Stimulated activated CD8-positive, alpha-beta memory T cell treated with anti-CD3 and anti-CD28 coated beads, Interleukin-15, amount 100 ng/mL, for 24 hours (primary cell): Measurements from ENCODE around the gene RAB22A.
"Not testable (repeated sequence)": the region's sequence is repeated elsewhere in the genome, so short reads cannot be mapped to it uniquely, and the experiment has no call there.

Experiments
- DNase-seq: peaks from one replicate; pipeline ENCODE4 v3.0.0-alpha.2; 2020; ENCODE audit warnings: low read depth

RAB22A gene

GRCh38 chr20:58388882-58389323 lies 79.4 kb downstream of the RAB22A start, which contains the start of gene VAPB:
TSS of gene VAPB (plus strand) at chr20:58389229. CDS start at chr20:58389460, 231 bp downstream.
- peak; percentile 97 for DNase-seq

GRCh38 chr20:58389324-58389967 lies 79.9 kb downstream of the RAB22A start:
- no peak for DNase-seq

- DNase-seq: no peak
These were observed 80.6 kb downstream of the RAB22A start for GRCh38 chr20:58389968-58390658.

- DNase-seq: no peak
These were observed 81.1 kb downstream of the RAB22A start for GRCh38 chr20:58390659-58391035.

- DNase-seq: no peak
These were observed 82.8 kb downstream of the RAB22A start for GRCh38 chr20:58392286-58392685.

GRCh38 chr20:58393299-58393698 lies 83.8 kb downstream of the RAB22A start:
- no peak for DNase-seq

- DNase-seq: no peak
These were observed 85.3 kb downstream of the RAB22A start for GRCh38 chr20:58394801-58395200.

GRCh38 chr20:58395604-58396003 lies 86.1 kb downstream of the RAB22A start:
- DNase-seq: no peak

- DNase-seq: no peak
These were observed 87.9 kb downstream of the RAB22A start for GRCh38 chr20:58397429-58397828.

- DNase-seq: no peak
These were observed 88.7 kb downstream of the RAB22A start for GRCh38 chr20:58398254-58398653.

GRCh38 chr20:58399926-58400325 lies 90.4 kb downstream of the RAB22A start:
- DNase-seq: no peak

GRCh38 chr20:58401162-58401561 lies 91.6 kb downstream of the RAB22A start:
- DNase-seq: no peak

GRCh38 chr20:58402305-58402704 lies 92.8 kb downstream of the RAB22A start:
- DNase-seq: no peak

GRCh38 chr20:58402827-58403226 lies 93.3 kb downstream of the RAB22A start:
- DNase-seq: no peak

- DNase-seq: no peak
These were observed 93.8 kb downstream of the RAB22A start for GRCh38 chr20:58403272-58403671.

- no peak for DNase-seq
These were observed 96.2 kb downstream of the RAB22A start for GRCh38 chr20:58405504-58406291.

- DNase-seq: no peak
These were observed 97.0 kb downstream of the RAB22A start for GRCh38 chr20:58406422-58407001.

- no peak for DNase-seq
These were observed 97.8 kb downstream of the RAB22A start for GRCh38 chr20:58407201-58407873.

- no peak for DNase-seq
These were observed 98.5 kb downstream of the RAB22A start for GRCh38 chr20:58407966-58408557.

GRCh38 chr20:58408603-58409246 lies 99.2 kb downstream of the RAB22A start:
- DNase-seq: no peak

- DNase-seq: not testable (repeated sequence)
These were observed 104.7 kb downstream of the RAB22A start for GRCh38 chr20:58414216-58414615.
